Measurements from ENCODE around the gene PDE11A. TPM values are rescaled to one million over a fixed set of nuclear protein-coding genes. Genes with fewer than 3 reads are reported as not detected.

The PDE11A gene
- total and polyA plus RNA-seq, 2 of the 8 experiments (the other 6 are each of a cell fraction or from before 2014, with no cell fraction given): 0.19 to 0.23 TPM

DNA sequence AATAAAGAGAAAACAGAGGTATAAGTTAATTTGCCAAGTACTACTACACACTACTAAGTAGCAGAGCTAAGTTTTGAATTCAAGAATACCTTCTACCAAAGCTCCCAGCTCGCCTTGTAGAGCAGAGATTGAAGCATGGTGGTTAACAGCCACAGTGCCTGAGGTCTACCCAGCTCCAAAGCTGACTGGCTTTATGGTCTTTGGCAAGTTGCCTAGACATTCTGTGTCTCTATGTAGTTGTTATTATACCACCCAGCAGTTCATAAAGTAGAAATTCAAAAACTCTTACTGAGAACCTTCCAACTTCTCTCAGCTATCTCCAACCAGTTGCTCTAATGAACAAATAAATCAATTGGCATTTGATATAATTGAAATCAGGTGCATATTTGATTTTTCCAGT is 87.8 kb downstream of the PDE11A start:
- WGBS, 2 experiments (ENCODE audit: extremely low coverage in 1 of 2, insufficient coverage in 1 of 2, insufficient read length in 1 of 2, insufficient replicate concordance in 2 of 2, low coverage in 1 of 2, low lambda C conversion rate in 2 of 2, missing lambda C conversion rate in 1 of 2): 85% methylated on average over 1 of the region's 1 CpG; no CpG with 5 or more reads in 1 of the 2 experiments
- no peak overlapping the region for H2AFZ ChIP-seq (ENCODE audit: low read length)
- no peak overlapping the region for H2AK5ac ChIP-seq (ENCODE audit: low read depth, low read length)
- no peaks in the 10 kb centered on the region for H3K23me2 ChIP-seq (ENCODE audit: low read depth, low read length)
- H3K14ac ChIP-seq (ENCODE audit: insufficient read length): no peak overlapping the region
- no peak overlapping the region for H2BK15ac ChIP-seq (ENCODE audit: low read length)
- DNase-seq (ENCODE audit: low read depth in 1 of 2, low spot score in 2 of 2): no peak
- H3K18ac ChIP-seq (ENCODE audit: extremely low read depth, low read length): no peak overlapping the region
- H4K8ac ChIP-seq (ENCODE audit: extremely low read depth, insufficient read depth, low read length): no peak overlapping the region
- no peak overlapping the region for H2BK120ac ChIP-seq (replicated peaks; ENCODE audit: low read depth, low read length)
- H4K20me1 ChIP-seq (replicated peaks in 1 of 2; ENCODE audit: control insufficient read depth in 1 of 2, insufficient read depth in 2 of 2, low read length in 2 of 2): no peaks in the 10 kb centered on the region
- no peaks in the 10 kb centered on the region for H3K4me1 ChIP-seq (replicated peaks in 1 of 4; ENCODE audit: control insufficient read depth in 3 of 4, insufficient read depth in 4 of 4, low read length in 3 of 4)
- H3K56ac ChIP-seq (replicated peaks; ENCODE audit: insufficient read length, low read depth, low read length): no peak overlapping the region
- no peak overlapping the region for H3K9ac ChIP-seq (replicated peaks in 1 of 4; ENCODE audit: extremely low read depth in 1 of 4, low read depth in 3 of 4, low read length in 3 of 4)
- H3K23ac ChIP-seq (ENCODE audit: insufficient read length): no peak overlapping the region
- H4K91ac ChIP-seq (replicated peaks; ENCODE audit: insufficient read length, low read length): no peak overlapping the region
- H3K9me3 ChIP-seq (ENCODE audit: insufficient read depth in 2 of 2, low read depth in 1 of 2, low read length in 1 of 2): no peaks in the 10 kb centered on the region
- H3K79me2 ChIP-seq (ENCODE audit: control insufficient read depth in 1 of 2, insufficient read depth in 2 of 2, low read length in 2 of 2): no peaks in the 10 kb centered on the region
- no peak for FAIRE-seq
- no peak overlapping the region for H2BK5ac ChIP-seq (ENCODE audit: low read depth, low read length)
- H3K79me1 ChIP-seq (ENCODE audit: low read depth, low read length): no peaks in the 10 kb centered on the region
- H3K27me3 ChIP-seq (replicated peaks in 1 of 4; ENCODE audit: control insufficient read depth in 3 of 4, extremely low read depth in 1 of 4, insufficient read depth in 3 of 4, low read length in 3 of 4): no peaks in the 10 kb centered on the region
- H3K4ac ChIP-seq (replicated peaks; ENCODE audit: insufficient read length, low read depth, low read length): no peak overlapping the region
- no peak overlapping the region for H2BK12ac ChIP-seq (ENCODE audit: low read depth, low read length)
- H3K4me2 ChIP-seq (ENCODE audit: insufficient read depth in 1 of 2, low read depth in 2 of 2, low read length in 2 of 2): no peak overlapping the region
- H4K5ac ChIP-seq (ENCODE audit: insufficient read length, low read depth, low read length): no peak overlapping the region
- CTCF ChIA-PET (ENCODE audit: partially characterized antibody): interaction anchor here (0.9 to 4.0 kb wide), 13 partner anchors 9 to 410 kb away, joined by 3 to 17 read pairs (median 8); partner anchors contain the start of gene RBM45
- TF ChIP-seq CTBP2 (IDR thresholded peaks at IDR 0.05; ENCODE audit: borderline replicate concordance, insufficient read depth, insufficient read length, low read length) (no peak), CHD1 (IDR thresholded peaks at IDR 0.05; ENCODE audit: low read depth, low read length) (no peak), RXRA (IDR thresholded peaks at IDR 0.05; ENCODE audit: insufficient read depth, low read depth, low read length) (no peak), EGR1 (IDR thresholded peaks at IDR 0.05; ENCODE audit: borderline replicate concordance, low read depth, low read length) (no peak), TAF1 (IDR thresholded peaks at IDR 0.05; ENCODE audit: low read depth, low read length) (no peak), NANOG (IDR thresholded peaks at IDR 0.05; ENCODE audit: insufficient read depth, low read depth, low read length, poor library complexity, severe bottlenecking) (no peak), PHF8 (conservative IDR thresholded peaks at IDR 0.05; ENCODE audit: low read depth, low read length) (no peak), KDM4A (IDR thresholded peaks at IDR 0.05; ENCODE audit: low read depth, low read length, severe bottlenecking) (no peak), TEAD4 (IDR thresholded peaks at IDR 0.05; ENCODE audit: low read depth, low read length) (no peak), SIX5 (IDR thresholded peaks at IDR 0.05; ENCODE audit: low read depth, low read length) (no peak), SIRT6 (IDR thresholded peaks at IDR 0.05; ENCODE audit: low read length) (no peak), KDM1A (IDR thresholded peaks at IDR 0.05; ENCODE audit: borderline replicate concordance, low read length) (no peak)
- no peak overlapping the region for H2BK20ac ChIP-seq (ENCODE audit: low read length)
- no peak overlapping the region for H3K4me3 ChIP-seq (ENCODE audit: extremely low read depth in 1 of 4, insufficient read depth in 2 of 4, low read depth in 3 of 4, low read length in 4 of 4)
- POLR2A ChIA-PET (ENCODE audit: partially characterized antibody): interaction anchor here (1.0 kb wide), 1 partner anchor 429 kb away, joined by 3 read pairs; no protein-coding TSS in a partner anchor
- H3K27ac ChIP-seq (ENCODE audit: low read depth, low read length): no peak overlapping the region
- no peaks in the 10 kb centered on the region for H3K36me3 ChIP-seq (ENCODE audit: control insufficient read depth in 2 of 4, insufficient read depth in 4 of 4, low read length in 3 of 4)

Data from H1 (cell line).